NCI-H146 (cell line): Measurements from ENCODE around the gene PLCB2.

Experiments used
- DNase-seq: peaks from one replicate; lab custom pipeline; 2025; lab: John Stamatoyannopoulos, UW

The PLCB2 gene

GRCh38 chr15:40250771-40251483 is 56.8 kb downstream of the PLCB2 start:
- no peak for DNase-seq

GRCh38 chr15:40250304-40250656 is 57.5 kb downstream of the PLCB2 start:
- DNase-seq: no peak

- DNase-seq: no peak
Observed at GRCh38 chr15:40249477-40250303, 58.0 kb downstream of the PLCB2 start.

GRCh38 chr15:40248006-40248783 is 59.5 kb downstream of the PLCB2 start:
- DNase-seq: no peak

GRCh38 chr15:40247406-40247971 is 60.2 kb downstream of the PLCB2 start:
- no peak for DNase-seq

GRCh38 chr15:40246496-40247280 is 61.0 kb downstream of the PLCB2 start:
- no peak for DNase-seq

- no peak for DNase-seq
Observed at GRCh38 chr15:40245666-40246450, 61.9 kb downstream of the PLCB2 start.

GRCh38 chr15:40244961-40245523 is 62.7 kb downstream of the PLCB2 start:
- DNase-seq: no peak

GRCh38 chr15:40243126-40243810 is 64.5 kb downstream of the PLCB2 start:
- DNase-seq: no peak

GRCh38 chr15:40242601-40243000 is 65.1 kb downstream of the PLCB2 start:
- DNase-seq: no peak

- no peak for DNase-seq
Observed at GRCh38 chr15:40242213-40242599, 65.5 kb downstream of the PLCB2 start.

GRCh38 chr15:40241269-40242212 is 66.2 kb downstream of the PLCB2 start:
- no peak for DNase-seq

- DNase-seq: no peak
Observed at GRCh38 chr15:40240619-40241221, 67.0 kb downstream of the PLCB2 start.

GRCh38 chr15:40239693-40240618 is 67.8 kb downstream of the PLCB2 start:
- DNase-seq: no peak

- DNase-seq: no peak
Observed at GRCh38 chr15:40239404-40239692, 68.4 kb downstream of the PLCB2 start.

GRCh38 chr15:40238532-40239403 is 69.0 kb downstream of the PLCB2 start, which contains the start of gene PAK6:
TSS of gene PAK6 (plus strand) at chr15:40239063. CDS start at chr15:40264786, 25,723 bp downstream.
- peak; percentile 70 for DNase-seq
